Central memory CD8-positive, alpha-beta T cell (primary cell): Measurements from ENCODE around the gene EBF3.

Experiments used
- ATAC-seq: fragments of 150-1000 bp; cut with Tn5 transposase; replicated peaks from 2 replicates; pipeline ENCODE4 v1.10.0; 2022; ENCODE audit warnings: mild to moderate bottlenecking, moderate FRiP score, moderate number of reproducible peaks; ENCODE audit not compliant: poor library complexity, severe bottlenecking; ENCODE audit errors: extremely low read depth
- DNase-seq, 2 donors: peaks; one replicate each; pipeline ENCODE4 v3.0.0; 2021; ENCODE audit warnings: low spot score in 2 of 2
- H3K27ac Mint-ChIP-seq: one replicate; pipeline ENCODE4 v1.8.0; 2022; ENCODE audit warnings: low read depth, mild to moderate bottlenecking, moderate library complexity, mixed read lengths
- H3K27me3 Mint-ChIP-seq: one replicate; pipeline ENCODE4 v1.8.0; 2022; ENCODE audit warnings: mixed read lengths
- H3K36me3 Mint-ChIP-seq: one replicate; pipeline ENCODE4 v1.8.0; 2022; ENCODE audit warnings: mild to moderate bottlenecking, moderate library complexity, mixed read lengths; ENCODE audit not compliant: insufficient read depth
- H3K4me1 Mint-ChIP-seq: one replicate; pipeline ENCODE4 v1.8.0; 2022; ENCODE audit warnings: mixed read lengths
- H3K4me3 Mint-ChIP-seq: one replicate; pipeline ENCODE4 v1.8.0; 2022; ENCODE audit warnings: mild to moderate bottlenecking, moderate library complexity, mixed read lengths
- H3K9me3 Mint-ChIP-seq: one replicate; pipeline ENCODE4 v1.8.0; 2022; ENCODE audit warnings: mixed read lengths

Gene EBF3

DNA sequence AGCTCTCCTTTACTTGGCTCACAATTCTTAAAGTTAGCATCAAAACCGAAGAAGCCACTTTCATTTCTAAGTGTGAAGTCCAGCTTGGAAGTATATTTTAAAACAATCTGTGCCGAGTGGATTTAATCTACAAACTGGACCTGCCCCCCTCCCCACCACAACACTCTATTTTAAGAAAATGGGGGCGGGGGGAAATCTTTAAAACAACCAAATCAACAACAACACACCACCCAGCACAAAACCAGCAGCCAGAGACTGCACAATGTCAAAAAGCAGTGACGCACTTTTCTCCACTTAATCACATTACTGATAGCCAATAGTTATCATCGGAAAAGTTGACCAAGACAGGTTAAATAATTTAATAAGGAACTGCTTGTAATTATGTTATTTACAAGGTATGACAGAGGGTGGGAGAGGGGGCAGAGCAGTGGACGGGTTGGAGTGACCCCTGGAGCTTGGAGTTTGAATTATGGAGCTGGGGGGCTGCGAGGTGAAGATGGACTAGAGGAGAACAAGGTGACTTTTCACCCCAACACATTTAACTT lies 2.8 kb downstream of the EBF3 start:
- no peak overlapping the region for H3K4me3 Mint-ChIP-seq
- peaks cover 74% of the 10 kb centered on the region for H3K27me3 Mint-ChIP-seq
- no peak overlapping the region for H3K27ac Mint-ChIP-seq
- H3K4me1 Mint-ChIP-seq = peaks cover 11% of the 10 kb centered on the region
- H3K9me3 Mint-ChIP-seq = no peaks in the 10 kb centered on the region
- ATAC-seq = no peak
- peaks cover 19% of the 10 kb centered on the region for H3K36me3 Mint-ChIP-seq
- DNase-seq = no peak

DNA sequence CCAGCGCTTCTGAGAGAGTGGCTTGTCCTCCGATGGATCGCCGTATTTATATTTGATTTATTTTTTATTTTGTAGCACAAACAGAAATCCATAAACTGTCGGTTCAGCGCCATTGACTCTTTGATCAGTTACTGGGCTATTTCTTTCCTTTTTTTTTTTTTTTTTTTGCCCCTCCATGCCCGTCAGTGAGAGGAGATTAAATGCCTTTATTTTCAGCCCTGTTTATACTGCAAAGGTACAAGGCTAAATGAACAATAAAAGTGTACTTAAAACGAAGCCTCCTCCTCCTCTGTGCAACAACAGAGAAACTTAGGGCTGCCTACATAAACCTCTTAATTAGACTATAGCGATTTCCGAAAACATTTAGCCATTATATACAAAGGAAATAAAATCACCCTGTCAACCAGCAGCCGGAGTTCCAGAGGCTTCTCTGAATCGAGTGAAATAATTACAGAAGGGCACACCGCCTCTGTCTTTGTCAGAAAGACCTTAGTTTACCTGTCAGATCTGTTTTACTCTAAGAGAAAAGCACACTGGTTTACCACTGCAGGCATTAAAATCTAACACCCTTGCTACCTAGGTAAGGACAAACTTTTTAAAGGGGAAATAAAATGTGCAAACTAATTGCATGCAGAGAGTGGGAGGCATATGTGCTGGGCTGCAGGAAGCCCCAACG lies 3.5 kb downstream of the EBF3 start:
- ATAC-seq = no peak

DNA sequence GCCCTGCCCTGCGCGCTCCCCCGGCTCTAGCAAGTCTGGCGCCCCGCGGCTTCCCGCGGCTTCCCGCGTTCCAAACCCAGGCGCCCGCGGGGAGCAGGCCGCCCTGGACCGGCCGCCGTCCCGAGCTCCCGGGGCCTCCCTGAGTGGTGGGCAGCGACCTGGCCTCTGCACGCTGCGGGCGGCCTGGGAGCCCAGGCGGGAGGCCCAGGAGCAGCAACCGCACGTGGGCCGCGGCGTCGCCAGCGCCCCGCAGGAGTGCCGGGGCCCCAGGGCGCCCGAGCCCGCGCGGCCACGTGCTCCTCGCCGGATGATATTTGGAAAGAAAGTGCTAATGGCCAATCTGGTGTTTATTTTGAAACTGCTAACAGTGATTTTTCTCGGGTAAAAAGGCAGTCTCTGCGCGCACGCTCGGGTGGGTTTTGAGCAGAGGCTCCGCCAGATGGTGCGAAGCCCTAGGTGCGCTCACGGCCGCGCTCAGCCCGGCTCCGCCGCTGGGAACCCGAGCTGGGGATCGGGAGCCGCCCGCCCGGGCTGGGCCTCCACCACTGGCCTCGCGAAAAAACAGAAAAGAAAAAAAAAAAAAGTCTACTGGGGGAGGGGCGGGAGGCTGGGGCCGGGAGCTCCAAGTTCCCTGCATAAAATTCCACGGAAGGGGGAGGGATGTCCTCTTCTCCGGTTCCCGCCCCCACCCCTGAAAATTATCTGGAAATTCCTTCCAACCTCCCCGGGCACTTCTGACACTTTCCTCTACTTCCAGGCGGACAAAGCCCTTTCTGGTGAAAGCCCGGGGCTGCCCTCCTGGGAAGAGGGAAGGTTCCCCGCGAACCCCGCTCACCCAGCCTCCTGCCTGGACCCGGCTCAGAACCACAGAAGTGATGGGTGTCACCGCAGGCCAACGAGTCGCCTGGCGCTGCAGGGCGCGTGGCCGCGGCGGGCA lies 4.3 kb downstream of the EBF3 start:
- no peak for ATAC-seq
- DNase-seq = no peak
- Mint-ChIP-seq H3K27ac (no peak overlapping the region), H3K9me3 (no peaks in the 10 kb centered on the region), H3K27me3 (peaks cover 74% of the 10 kb centered on the region), H3K4me3 (no peak overlapping the region), H3K36me3 (peaks cover 16% of the 10 kb centered on the region), H3K4me1 (peaks cover 11% of the 10 kb centered on the region)

More for the DNA sequence above, 3.5 kb downstream of the EBF3 start:
- H3K36me3 Mint-ChIP-seq = peaks cover 19% of the 10 kb centered on the region
- H3K9me3 Mint-ChIP-seq = no peaks in the 10 kb centered on the region
- no peak for DNase-seq
- H3K27ac Mint-ChIP-seq = no peak overlapping the region
- no peak overlapping the region for H3K4me3 Mint-ChIP-seq
- H3K27me3 Mint-ChIP-seq = peaks cover 74% of the 10 kb centered on the region
- H3K4me1 Mint-ChIP-seq = peaks cover 11% of the 10 kb centered on the region

- Mint-ChIP-seq H3K36me3 (peaks cover 16% of the 10 kb centered on the region), H3K4me3 (peak overlapping the region; percentile 31), H3K27me3 (peaks cover 83% of the 10 kb centered on the region), H3K9me3 (no peaks in the 10 kb centered on the region), H3K27ac (no peak overlapping the region), H3K4me1 (peaks cover 11% of the 10 kb centered on the region)
- ATAC-seq = no peak
- no peak for DNase-seq
These were observed 5.2 kb downstream of the EBF3 start for GRCh38 chr10:129958629-129959543.

- H3K4me1 Mint-ChIP-seq = peaks cover 11% of the 10 kb centered on the region
- H3K9me3 Mint-ChIP-seq = no peaks in the 10 kb centered on the region
- ATAC-seq (no peak), DNase-seq (no peak)
- H3K27me3 Mint-ChIP-seq = peaks cover 89% of the 10 kb centered on the region
- peak overlapping the region; percentile 31 for H3K4me3 Mint-ChIP-seq
- H3K36me3 Mint-ChIP-seq = peaks cover 15% of the 10 kb centered on the region
- no peak overlapping the region for H3K27ac Mint-ChIP-seq
These were observed 5.9 kb downstream of the EBF3 start for GRCh38 chr10:129958148-129958628.

- H3K27me3 Mint-ChIP-seq = peaks cover 86% of the 10 kb centered on the region
These were observed 7.0 kb downstream of the EBF3 start for GRCh38 chr10:129956876-129957673.

DNA sequence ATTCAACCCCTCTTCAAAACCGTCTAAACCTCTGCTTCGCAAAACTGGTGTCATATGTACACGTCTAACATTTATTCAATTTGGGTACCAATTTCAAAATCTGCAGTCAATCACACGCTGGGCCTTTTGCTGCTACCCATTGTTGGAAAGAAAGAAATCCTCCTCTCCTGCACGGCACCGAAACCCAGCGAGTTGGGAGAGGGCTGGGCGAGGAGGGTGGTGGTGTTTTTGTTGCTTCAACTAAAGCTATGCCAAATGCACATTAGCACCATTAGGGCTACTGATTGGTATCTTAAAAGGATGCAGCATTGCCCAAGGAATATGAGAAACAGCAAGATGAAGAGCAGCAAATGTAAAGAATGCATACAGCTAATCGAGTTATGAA lies 7.8 kb downstream of the EBF3 start:
- DNase-seq = no peak
- no peak overlapping the region for H3K27ac Mint-ChIP-seq
- no peak for ATAC-seq
- H3K4me1 Mint-ChIP-seq = peaks cover 5% of the 10 kb centered on the region
- no peak overlapping the region for H3K4me3 Mint-ChIP-seq
- no peaks in the 10 kb centered on the region for H3K9me3 Mint-ChIP-seq
- peaks cover 83% of the 10 kb centered on the region for H3K27me3 Mint-ChIP-seq
- H3K36me3 Mint-ChIP-seq = peaks cover 8% of the 10 kb centered on the region

More at GRCh38 chr10:129956876-129957673, 7.0 kb downstream of the EBF3 start:
- Mint-ChIP-seq H3K4me3 (no peak overlapping the region), H3K4me1 (peaks cover 5% of the 10 kb centered on the region), H3K27ac (no peak overlapping the region), H3K9me3 (no peaks in the 10 kb centered on the region), H3K36me3 (peaks cover 9% of the 10 kb centered on the region)
- DNase-seq = no peak
- ATAC-seq = no peak

DNA sequence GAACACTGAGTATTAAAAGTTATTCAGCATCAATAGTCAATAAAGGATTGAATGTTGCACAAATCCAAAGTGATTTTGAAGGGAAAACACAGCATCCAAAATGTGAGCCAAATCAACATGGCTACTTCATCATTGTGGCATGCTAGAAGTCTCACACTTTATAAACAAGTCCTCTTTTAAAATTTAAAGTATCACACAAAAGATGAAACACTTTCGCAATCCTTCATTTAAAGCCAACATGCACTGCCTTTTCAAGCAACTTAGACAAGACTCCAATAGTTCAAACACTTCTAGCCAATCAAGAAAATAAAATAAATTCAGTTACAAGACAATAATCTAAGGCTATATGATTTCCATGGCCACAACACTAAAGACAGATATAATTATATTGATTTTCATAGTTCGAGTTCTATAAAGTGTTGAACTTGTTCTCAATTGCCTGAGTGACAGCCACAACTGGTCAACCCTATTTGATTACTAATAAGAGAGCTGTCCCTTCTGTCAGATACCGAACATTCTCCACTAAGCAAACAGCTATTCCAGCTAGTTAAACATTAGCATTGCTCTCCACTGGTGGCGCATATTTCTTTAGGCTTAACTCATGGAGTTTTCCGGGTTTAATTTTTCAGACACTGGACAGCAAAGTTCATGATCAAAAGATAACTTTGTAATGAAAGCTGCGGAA lies 8.3 kb downstream of the EBF3 start:
- Mint-ChIP-seq H3K36me3 (peaks cover 7% of the 10 kb centered on the region), H3K27ac (no peak overlapping the region), H3K4me3 (no peak overlapping the region), H3K9me3 (no peaks in the 10 kb centered on the region), H3K4me1 (peaks cover 5% of the 10 kb centered on the region), H3K27me3 (peaks cover 81% of the 10 kb centered on the region)
- DNase-seq (no peak), ATAC-seq (no peak)

DNA sequence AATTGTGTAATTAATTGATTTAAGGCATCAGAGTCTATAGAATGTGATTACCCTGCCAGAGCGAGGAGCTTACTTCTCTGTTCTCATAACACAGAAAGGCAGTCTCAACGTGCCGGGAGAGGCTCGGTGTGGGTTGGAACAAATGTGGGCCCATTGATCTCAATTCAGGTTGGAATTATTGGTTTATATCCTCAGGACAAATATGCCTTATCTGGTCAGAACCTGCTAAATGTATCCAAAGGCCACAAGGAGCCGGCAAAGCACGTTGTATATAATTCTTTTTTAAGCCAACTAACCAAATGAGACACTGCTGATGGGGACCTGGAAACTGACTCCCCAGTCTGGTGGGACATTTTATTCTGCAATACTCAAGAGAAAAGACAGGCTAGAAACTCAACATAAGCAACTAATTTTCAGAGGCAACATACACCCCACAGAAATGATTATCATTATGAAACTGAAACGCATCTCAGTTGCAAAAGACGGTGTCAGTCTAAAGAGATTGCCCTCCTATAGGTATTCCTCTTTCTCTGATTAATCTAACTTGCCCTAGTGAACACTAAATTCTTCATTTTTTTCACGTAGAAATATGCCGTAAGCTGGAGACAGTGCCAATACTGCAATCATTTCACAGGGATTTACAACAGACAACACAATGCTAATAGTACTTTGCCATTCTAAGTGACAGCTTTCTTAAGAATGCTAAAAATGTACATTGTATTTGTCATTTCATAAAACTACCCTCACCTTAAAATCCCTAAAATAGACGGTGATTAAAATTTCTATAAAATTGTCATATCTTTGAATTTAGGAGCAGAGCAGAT lies 9.4 kb downstream of the EBF3 start:
- Mint-ChIP-seq H3K27ac (no peak overlapping the region), H3K36me3 (peaks cover 3% of the 10 kb centered on the region), H3K4me3 (no peak overlapping the region), H3K27me3 (peaks cover 72% of the 10 kb centered on the region), H3K4me1 (peaks cover 5% of the 10 kb centered on the region), H3K9me3 (no peaks in the 10 kb centered on the region)
- no peak for ATAC-seq
- no peak for DNase-seq

GRCh38 chr10:129953119-129954051 lies 10.7 kb downstream of the EBF3 start:
- H3K27me3 Mint-ChIP-seq = peaks cover 81% of the 10 kb centered on the region

More at GRCh38 chr10:129953119-129954051, 10.7 kb downstream of the EBF3 start:
- Mint-ChIP-seq H3K9me3 (no peaks in the 10 kb centered on the region), H3K36me3 (peaks cover 2% of the 10 kb centered on the region), H3K4me3 (no peak overlapping the region), H3K27ac (peak overlapping the region; percentile 59), H3K4me1 (peaks cover 4% of the 10 kb centered on the region)
- DNase-seq (no peak), ATAC-seq (no peak)
